Measurements from ENCODE around the gene TBC1D16.

GRCh38 chr17:79916991-79917901 lies 118.4 kb downstream of the TBC1D16 start:
- TF ChIP-seq, protein P1, sequence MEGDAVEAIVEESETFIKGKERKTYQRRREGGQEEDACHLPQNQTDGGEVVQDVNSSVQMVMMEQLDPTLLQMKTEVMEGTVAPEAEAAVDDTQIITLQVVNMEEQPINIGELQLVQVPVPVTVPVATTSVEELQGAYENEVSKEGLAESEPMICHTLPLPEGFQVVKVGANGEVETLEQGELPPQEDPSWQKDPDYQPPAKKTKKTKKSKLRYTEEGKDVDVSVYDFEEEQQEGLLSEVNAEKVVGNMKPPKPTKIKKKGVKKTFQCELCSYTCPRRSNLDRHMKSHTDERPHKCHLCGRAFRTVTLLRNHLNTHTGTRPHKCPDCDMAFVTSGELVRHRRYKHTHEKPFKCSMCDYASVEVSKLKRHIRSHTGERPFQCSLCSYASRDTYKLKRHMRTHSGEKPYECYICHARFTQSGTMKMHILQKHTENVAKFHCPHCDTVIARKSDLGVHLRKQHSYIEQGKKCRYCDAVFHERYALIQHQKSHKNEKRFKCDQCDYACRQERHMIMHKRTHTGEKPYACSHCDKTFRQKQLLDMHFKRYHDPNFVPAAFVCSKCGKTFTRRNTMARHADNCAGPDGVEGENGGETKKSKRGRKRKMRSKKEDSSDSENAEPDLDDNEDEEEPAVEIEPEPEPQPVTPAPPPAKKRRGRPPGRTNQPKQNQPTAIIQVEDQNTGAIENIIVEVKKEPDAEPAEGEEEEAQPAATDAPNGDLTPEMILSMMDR (IDR thresholded peaks at IDR 0.05), result no peak
- no peak for TF ChIP-seq POLR2A (IDR thresholded peaks at IDR 0.05)

Data from right lobe of liver (tissue), 4 donors.